Loucy (cell line): ENCODE data around the gene UFD1.
A peak's percentile ranks its signal among the peaks of the same experiment; 100 is the strongest.
"Not testable (repeated sequence)": the region's sequence is repeated elsewhere in the genome, so short reads cannot be mapped to it uniquely, and the experiment has no call there.

Experiments used
- H2AFZ ChIP-seq: fragments of 200-600 bp; sonication (generic); 2 replicates; pipeline ENCODE4 v1.6.0; 2016; ENCODE audit warnings: antibody characterized with exemption, mild to moderate bottlenecking, low read length, moderate library complexity
- H3F3A ChIP-seq: fragments of 200-600 bp; 2 replicates; pipeline ENCODE4 v1.6.0; 2016; ENCODE audit warnings: antibody characterized with exemption, low read depth, mild to moderate bottlenecking
- H3K27me3 ChIP-seq: fragments of 200-600 bp; sonication (generic); 2 replicates; pipeline ENCODE4 v1.6.1; 2014; ENCODE audit warnings: low read length, mild to moderate bottlenecking; ENCODE audit not compliant: insufficient read depth, poor library complexity, severe bottlenecking
- H3K36me3 ChIP-seq: fragments of 200-600 bp; sonication (generic); 2 replicates; pipeline ENCODE4 v1.6.1; 2016; ENCODE audit warnings: low read length; ENCODE audit not compliant: insufficient read depth
- H3K4me1 ChIP-seq: fragments of 200-600 bp; sonication (generic); 2 replicates; pipeline ENCODE4 v1.5.1; 2014; ENCODE audit warnings: low read length, mild to moderate bottlenecking; ENCODE audit not compliant: insufficient read depth, poor library complexity, severe bottlenecking
- H3K4me2 ChIP-seq: fragments of 200-600 bp; sonication (generic); 2 replicates; pipeline ENCODE4 v1.6.0; 2014; ENCODE audit warnings: antibody characterized with exemption, low read length, low read depth, mild to moderate bottlenecking; ENCODE audit not compliant: poor library complexity, severe bottlenecking
- H3K4me3 ChIP-seq: fragments of 200-600 bp; sonication (generic); 2 replicates; pipeline ENCODE4 v1.5.1; 2014; ENCODE audit warnings: low read length, mild to moderate bottlenecking, mixed read lengths; ENCODE audit not compliant: poor library complexity, severe bottlenecking
- H3K79me2 ChIP-seq: fragments of 200-600 bp; sonication (generic); 2 replicates; pipeline ENCODE4 v1.6.1; 2014; ENCODE audit warnings: low read length; ENCODE audit not compliant: insufficient read depth
- H3K9ac ChIP-seq: fragments of 200-600 bp; sonication (generic); 2 replicates; pipeline ENCODE4 v1.6.0; 2014; ENCODE audit warnings: mild to moderate bottlenecking, low read depth, low read length, moderate library complexity; ENCODE audit not compliant: poor library complexity, severe bottlenecking
- H3K9me2 ChIP-seq: fragments of 200-600 bp; sonication (generic); replicated peaks from 2 replicates; pipeline ENCODE4 v1.6.1; 2016; ENCODE audit warnings: low read depth, low read length, mixed read lengths
- H3K9me3 ChIP-seq: fragments of 200-600 bp; sonication (generic); 2 replicates; pipeline ENCODE4 v1.6.1; 2014; ENCODE audit warnings: mild to moderate bottlenecking, antibody characterized with exemption, low read length, low read depth; ENCODE audit not compliant: insufficient read depth
- H4K20me1 ChIP-seq: fragments of 200-600 bp; sonication (generic); 2 replicates; pipeline ENCODE4 v1.6.0; 2014; ENCODE audit warnings: antibody characterized with exemption, low read length, mild to moderate bottlenecking; ENCODE audit not compliant: insufficient read depth, poor library complexity, severe bottlenecking
- CTCF ChIP-seq: fragments of 200-600 bp; sonication (generic); conservative IDR thresholded peaks from 2 replicates; pipeline ENCODE4 v1.5.1; 2014; ENCODE audit warnings: mild to moderate bottlenecking, antibody characterized with exemption, low read length
- EZH2phosphoT487 ChIP-seq: fragments of 200-600 bp; IDR thresholded peaks from 2 replicates; pipeline ENCODE4 v1.6.1; 2018; ENCODE audit warnings: antibody characterized with exemption, mild to moderate bottlenecking, moderate library complexity, borderline replicate concordance

Gene UFD1

GRCh38 chr22:19448076-19448607 is 30.9 kb downstream of the UFD1 start:
- H4K20me1 ChIP-seq = peaks cover 27% of the 10 kb centered on the region
- peak overlapping the region; percentile 84 for H3K4me3 ChIP-seq
- H3F3A ChIP-seq = no peaks in the 10 kb centered on the region
- peak overlapping the region; percentile 93 for H2AFZ ChIP-seq
- H3K9ac ChIP-seq = peak overlapping the region; percentile 83
- H3K79me2 ChIP-seq = peaks cover 60% of the 10 kb centered on the region
- H3K27me3 ChIP-seq = no peaks in the 10 kb centered on the region
- H3K36me3 ChIP-seq = peaks cover 13% of the 10 kb centered on the region; the same call in 1 of the 2 replicates
- TF ChIP-seq CTCF = no peak
- no peak for TF ChIP-seq EZH2phosphoT487
- no peaks in the 10 kb centered on the region for H3K9me3 ChIP-seq
- peak overlapping the region; percentile 77 for H3K4me2 ChIP-seq
- no peaks in the 10 kb centered on the region for H3K9me2 ChIP-seq
- peaks cover 36% of the 10 kb centered on the region for H3K4me1 ChIP-seq

- no peaks in the 10 kb centered on the region for H3K9me3 ChIP-seq
- H3K4me2 ChIP-seq = peak within 1 kb of the TSS; percentile 80
- H3K36me3 ChIP-seq = peaks cover 8% of the 10 kb centered on the region; the same call in 1 of the 2 replicates
- no peak for TF ChIP-seq EZH2phosphoT487
- TF ChIP-seq CTCF = no peak
- H3K79me2 ChIP-seq = peaks cover 66% of the 10 kb centered on the region
- H3F3A ChIP-seq = no peaks in the 10 kb centered on the region
- peaks cover 36% of the 10 kb centered on the region for H3K4me1 ChIP-seq
- H3K27me3 ChIP-seq = no peaks in the 10 kb centered on the region
- H3K9ac ChIP-seq = peak within 1 kb of the TSS; percentile 83
- peak within 1 kb of the TSS; percentile 84 for H3K4me3 ChIP-seq
- H2AFZ ChIP-seq = peak within 1 kb of the TSS; percentile 93
- H4K20me1 ChIP-seq = peaks cover 27% of the 10 kb centered on the region
- no peaks in the 10 kb centered on the region for H3K9me2 ChIP-seq
Observed at GRCh38 chr22:19447330-19448075, 31.5 kb downstream of the UFD1 start, which contains the start of gene C22orf39. C22orf39 (minus strand) TSS chr22:19447711; CDS start chr22:19447688, 23 bp downstream.

- peak overlapping the region; percentile 84 for H3K4me3 ChIP-seq
- H2AFZ ChIP-seq = peak overlapping the region; percentile 75
- TF ChIP-seq CTCF (no peak), EZH2phosphoT487 (no peak)
- peaks cover 36% of the 10 kb centered on the region for H3K4me1 ChIP-seq
- no peaks in the 10 kb centered on the region for H3K9me3 ChIP-seq
- no peaks in the 10 kb centered on the region for H3K9me2 ChIP-seq
- peak overlapping the region; percentile 80 for H3K4me2 ChIP-seq
- H4K20me1 ChIP-seq = peaks cover 30% of the 10 kb centered on the region
- peaks cover 74% of the 10 kb centered on the region for H3K79me2 ChIP-seq
- H3K9ac ChIP-seq = peak overlapping the region; percentile 83
- no peaks in the 10 kb centered on the region for H3K27me3 ChIP-seq
- H3K36me3 ChIP-seq = peaks cover 8% of the 10 kb centered on the region; the same call in 1 of the 2 replicates
- no peaks in the 10 kb centered on the region for H3F3A ChIP-seq
Observed at GRCh38 chr22:19446603-19447329, 32.2 kb downstream of the UFD1 start.

GRCh38 chr22:19445279-19445982 is 33.6 kb downstream of the UFD1 start:
- H3K4me2 ChIP-seq = peak overlapping the region; percentile 80
- not testable (repeated sequence) for H3K36me3 ChIP-seq, H3K9me2 ChIP-seq, H3K27me3 ChIP-seq, H2AFZ ChIP-seq, H3K9me3 ChIP-seq, H3F3A ChIP-seq
- peaks cover 33% of the 10 kb centered on the region for H4K20me1 ChIP-seq
- H3K9ac ChIP-seq = peak overlapping the region; percentile 9
- peaks cover 36% of the 10 kb centered on the region for H3K4me1 ChIP-seq
- peak overlapping the region; percentile 84 for H3K4me3 ChIP-seq
- H3K79me2 ChIP-seq = peaks cover 84% of the 10 kb centered on the region
